Activated CD4-positive, alpha-beta T cell treated with anti-CD3 and anti-CD28 coated beads, Interleukin-2, Interleukin-4, amounts not matched to agents 100 ng/mL and 50 ng/mL, durations not matched to agents 16 hours and 8 hours (primary cell): ENCODE measurements around the gene ELOVL6.
"Not testable (repeated sequence)": the region's sequence is repeated elsewhere in the genome, so short reads cannot be mapped to it uniquely, and the experiment has no call there.

Experiments
- DNase-seq: peaks from one replicate; pipeline ENCODE4 v3.0.0-alpha.2; 2020; ENCODE audit warnings: low spot score

The ELOVL6 gene

DNA sequence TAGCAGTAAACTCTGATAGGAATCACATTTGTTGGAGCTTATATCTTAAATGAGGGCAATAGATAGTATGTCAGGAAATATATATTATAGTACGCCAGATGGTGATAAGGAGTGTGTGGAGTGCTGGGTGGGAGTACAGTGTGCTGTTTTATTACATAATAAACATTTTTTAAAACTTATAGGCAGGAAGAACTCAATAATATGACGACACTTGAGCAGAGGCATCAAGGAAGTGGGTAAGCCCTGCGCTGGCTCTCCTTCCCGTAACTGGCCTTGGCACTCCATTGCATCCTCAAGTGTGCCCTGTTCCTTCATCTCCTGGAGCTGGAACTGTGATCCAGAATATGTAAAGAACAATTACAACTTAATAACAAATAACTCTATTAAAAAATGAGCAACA lies 123.8 kb downstream of the ELOVL6 start:
- no peak for DNase-seq

DNA sequence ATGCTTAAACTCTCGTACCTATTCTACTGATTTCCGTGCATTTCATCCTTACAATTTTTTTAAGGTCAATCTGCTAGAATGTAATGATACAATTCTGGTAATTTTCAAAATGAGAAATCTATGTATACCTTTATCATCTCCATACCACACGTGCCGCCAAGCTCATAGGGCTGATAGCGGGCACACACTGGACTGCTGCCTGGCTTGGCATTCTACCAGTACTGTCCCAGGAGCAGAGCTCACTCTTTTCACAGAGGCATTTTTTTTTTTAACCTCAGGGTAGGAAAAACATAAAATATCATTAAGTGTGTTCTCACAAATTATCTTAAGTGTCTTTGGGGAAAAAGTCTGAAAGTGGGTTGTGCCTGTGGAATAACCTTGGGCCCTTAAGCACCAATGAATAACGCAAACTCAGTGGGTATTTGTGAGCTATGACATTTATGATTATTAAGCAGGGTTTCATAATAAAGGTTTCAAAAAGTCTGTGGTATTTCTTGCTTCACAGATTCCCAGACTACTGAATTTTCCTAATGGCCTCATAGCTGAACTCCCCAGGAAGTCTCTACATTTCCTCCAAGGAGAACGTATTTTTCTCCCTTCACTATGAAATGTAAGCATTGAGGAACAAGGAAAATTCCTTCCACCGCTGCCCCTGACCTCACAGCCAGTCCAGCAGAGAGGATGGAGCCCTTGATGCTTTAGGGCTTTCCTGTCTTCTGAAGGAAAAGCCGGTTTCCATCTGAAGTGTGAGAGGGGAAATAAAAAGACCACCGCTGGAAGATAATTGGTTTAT lies 125.2 kb downstream of the ELOVL6 start:
- DNase-seq: no peak

DNA sequence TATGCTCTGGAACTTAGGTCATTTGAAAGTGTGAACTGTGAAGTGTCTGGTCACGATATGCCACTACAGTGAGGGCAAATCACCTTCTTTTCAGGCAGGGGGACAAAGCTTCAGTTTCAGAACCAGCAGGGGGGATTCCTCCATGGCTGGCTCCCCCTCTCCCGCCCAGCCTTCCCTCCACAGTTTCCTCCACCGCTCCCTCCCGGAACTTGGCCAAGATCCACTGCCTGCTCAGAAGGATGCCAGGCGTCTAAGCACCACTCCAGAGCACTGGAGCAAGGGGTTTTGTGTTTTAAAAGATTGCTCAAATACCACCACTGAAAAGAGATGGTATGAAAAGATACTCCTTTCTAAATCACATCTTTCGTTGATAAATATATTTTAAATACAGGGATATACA lies 126.9 kb downstream of the ELOVL6 start:
- no peak for DNase-seq

DNA sequence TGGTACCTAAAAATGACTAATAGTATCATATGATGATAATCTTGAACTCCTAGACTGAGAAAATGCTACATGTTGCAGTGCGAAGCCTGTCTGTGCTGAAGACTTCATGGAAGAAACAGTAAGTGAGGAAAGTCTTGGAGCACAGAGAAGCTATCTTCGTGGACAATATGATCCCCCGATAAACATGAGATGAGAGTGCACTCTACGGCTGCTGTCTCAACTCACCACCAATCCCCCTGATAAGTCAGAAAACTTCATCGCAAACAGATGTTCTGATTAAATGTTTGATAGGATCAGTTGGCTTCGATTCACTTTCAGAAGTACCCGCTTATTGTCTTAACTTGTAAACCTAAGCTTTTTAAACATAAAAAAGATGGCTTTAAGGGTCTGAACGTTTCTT lies 130.2 kb downstream of the ELOVL6 start:
- DNase-seq: no peak

DNA sequence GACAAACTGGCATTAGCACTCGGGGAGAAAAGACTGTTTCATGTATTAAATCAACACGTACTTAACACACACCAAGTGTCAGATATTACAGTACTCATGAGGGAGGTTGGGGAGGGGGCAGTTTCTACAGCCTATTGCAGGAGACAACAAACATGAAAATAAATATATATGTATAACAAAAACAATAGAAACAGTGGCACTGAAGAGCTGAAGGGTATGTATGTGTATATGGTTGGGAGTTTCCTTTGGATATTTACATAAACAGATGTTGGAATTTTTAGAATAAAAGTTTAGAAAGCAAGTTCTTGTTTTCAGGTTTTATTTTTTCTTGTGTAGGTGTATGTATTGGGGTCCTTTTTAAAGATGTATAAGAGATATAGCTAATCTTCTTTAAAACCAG lies 133.5 kb downstream of the ELOVL6 start:
- DNase-seq: no peak

DNA sequence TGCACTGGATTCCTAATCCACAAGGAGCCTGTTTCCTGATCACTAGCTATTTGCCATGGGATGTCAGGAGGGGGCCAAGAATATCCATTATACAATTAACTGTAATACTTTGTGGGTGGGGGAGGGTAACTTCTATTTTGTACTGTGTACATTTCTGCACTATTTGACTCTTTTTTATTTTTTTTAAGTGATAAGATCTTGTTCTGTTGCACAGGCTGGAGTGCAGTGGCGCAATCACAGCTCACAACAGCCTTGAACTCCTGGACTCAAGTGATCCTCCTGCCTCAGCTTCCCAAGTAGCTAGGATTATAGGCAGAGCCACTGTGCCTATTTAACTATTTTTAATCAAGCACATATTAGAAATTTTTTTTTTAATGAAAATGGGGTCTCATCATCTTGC lies 134.1 kb downstream of the ELOVL6 start:
- no peak for DNase-seq

DNA sequence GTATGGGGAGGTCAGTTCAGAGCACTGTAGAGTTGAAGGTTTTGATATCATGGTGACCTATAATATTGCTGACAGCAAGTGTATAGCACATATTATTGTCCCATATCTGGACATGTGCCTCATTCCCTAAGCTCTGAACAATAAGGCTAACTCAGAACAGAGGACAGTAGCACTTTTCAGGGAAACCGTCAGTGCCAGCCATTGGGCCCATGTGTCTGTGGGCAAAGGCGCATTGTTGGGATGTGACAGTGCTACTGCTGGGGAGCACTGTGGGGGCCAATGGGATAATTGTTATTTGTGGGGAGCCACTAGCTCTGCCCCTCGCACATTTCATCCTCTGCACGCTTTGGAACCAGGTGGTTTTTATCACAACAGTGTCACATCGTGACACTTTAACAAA lies 136.2 kb downstream of the ELOVL6 start:
- DNase-seq: no peak

DNA sequence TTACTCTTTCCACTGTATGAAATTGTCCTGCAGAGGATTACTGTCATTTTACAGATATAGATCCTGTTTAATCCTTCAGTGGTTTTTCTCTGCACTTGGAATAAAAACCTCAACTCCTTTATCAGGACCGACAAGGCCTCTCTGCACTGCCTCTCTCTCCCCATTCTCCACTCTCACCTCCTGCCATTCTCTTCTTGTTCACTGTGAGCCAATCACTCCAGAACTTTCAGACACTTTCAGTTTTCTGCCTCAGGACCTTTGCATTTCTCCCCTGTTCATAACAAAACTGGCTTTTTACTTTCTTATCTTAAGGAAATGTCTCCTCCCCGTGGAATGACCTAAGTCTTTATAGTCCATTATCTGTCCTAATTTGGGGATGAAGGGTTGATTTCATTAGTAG lies 137.3 kb downstream of the ELOVL6 start:
- DNase-seq: no peak

DNA sequence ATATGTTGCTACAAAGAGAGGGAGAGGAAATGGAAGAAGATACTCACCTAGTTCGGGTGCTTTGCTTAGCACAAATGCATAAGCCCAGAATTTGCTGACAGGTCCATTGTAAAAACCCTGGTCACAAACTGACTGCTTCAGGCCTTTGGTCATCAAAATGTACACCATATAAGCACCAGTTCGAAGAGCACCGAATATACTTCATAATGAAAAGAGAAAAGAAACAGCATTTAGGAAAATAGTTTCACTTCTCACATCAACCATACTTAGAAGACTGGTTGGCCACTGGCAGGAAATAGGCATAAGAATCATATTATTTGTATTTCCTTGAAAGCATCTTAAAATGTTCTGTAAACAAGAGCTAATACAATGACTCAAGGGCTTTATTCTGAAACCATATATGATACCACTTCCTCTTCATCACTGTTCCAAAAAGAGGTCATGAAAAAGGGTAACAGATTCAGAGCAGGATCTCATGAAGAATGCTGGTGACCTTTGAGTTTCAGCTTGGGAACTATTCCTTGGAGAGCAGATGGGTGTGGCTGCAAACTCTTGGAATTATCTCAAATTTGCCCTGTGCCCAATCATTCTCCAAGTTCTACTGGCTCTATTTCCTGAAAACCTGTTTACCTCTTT lies 138.7 kb downstream of the ELOVL6 start:
- DNase-seq: peak; percentile 36

DNA sequence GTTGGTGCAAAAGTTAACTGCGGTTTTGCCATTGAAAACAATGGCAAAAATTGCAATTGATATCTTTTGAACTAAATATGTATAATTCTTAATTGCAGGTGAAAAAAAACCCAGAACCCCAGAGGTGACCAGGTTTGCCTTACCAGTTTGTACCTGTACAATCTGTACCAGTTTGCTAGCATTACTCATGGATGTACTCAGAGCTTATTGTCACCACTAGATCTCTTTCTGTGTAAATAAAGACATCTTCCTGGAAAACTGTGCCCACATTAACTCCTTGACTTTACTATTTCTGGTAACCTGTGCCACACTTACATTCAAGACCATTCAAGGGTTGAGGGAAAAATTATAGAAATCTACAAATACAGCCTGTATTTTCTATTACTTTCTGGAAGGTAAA lies 139.7 kb downstream of the ELOVL6 start:
- DNase-seq: no peak

DNA sequence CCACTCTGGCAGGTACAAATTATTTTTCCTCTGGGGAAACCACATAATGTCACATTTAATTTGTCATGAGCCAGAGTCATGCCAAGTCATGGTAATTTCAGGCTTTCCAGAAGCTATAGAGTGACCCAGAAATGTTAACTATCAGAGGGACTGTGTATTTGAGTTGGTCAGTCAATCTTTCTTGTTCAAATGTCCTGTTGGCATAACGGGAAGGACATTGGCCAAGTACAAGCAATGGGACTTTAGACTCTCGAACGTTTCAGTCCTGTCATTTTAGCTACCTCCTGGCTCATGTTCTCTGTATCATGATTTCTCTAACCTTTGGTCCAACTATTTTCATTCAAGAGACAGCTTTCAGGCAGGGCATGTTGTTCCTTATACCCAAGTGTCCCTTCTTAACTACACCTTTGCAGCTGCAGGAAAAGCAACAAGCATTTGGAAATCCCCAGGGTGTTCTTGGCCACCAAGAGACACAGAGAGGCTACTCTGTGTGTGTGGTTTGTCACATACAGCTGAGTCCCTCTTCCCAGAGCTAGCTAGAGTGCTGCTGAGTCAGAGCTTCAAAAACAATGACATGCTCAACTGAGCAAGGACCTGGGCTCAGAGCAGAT lies 143.2 kb downstream of the ELOVL6 start:
- DNase-seq: peak; percentile 53

DNA sequence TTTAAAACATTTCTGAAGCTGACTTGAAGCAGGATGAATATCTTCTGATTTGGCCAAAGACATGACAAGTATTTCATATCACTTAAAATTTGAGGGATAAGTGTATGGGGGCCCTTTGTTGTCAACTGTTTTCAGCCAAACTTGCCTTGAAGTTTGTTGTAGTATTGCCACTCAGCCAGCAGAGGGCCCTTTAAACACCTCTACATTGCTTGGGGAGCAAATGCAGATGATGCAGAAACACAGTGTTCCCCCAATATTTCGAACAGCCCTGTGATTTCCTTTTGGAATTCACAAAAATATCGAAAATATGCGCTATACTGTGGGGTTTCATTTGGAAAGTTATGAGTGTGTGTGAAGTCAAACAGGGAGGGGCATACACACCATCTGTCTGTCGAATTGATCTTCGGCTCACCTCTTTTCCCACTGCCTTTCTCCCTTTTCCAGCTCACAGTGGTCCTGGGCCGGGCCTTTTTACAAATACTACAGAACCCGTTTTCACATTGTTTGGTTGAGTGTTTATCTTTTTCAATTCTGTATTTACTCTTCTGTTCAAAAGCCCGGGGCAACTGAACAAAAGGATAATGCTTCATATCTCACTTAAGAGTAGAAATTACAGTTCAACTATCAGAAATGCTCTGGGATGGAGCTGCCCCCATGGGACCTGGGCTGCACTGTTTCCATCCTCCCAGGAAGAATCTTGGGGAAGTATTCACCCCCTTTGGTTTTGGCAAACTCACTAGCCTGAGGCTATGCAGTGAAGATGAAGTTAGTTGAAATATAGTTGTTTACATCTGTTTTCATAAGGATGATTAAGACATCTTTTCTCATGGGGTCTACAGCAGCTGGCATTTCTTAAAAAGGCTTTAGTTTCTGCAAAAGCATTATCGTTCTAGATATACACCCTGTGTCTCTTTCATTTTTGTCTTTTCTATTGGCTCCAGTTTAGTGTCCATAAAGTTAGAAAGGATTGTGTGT lies 148.2 kb downstream of the ELOVL6 start:
- peak; percentile 56 for DNase-seq

DNA sequence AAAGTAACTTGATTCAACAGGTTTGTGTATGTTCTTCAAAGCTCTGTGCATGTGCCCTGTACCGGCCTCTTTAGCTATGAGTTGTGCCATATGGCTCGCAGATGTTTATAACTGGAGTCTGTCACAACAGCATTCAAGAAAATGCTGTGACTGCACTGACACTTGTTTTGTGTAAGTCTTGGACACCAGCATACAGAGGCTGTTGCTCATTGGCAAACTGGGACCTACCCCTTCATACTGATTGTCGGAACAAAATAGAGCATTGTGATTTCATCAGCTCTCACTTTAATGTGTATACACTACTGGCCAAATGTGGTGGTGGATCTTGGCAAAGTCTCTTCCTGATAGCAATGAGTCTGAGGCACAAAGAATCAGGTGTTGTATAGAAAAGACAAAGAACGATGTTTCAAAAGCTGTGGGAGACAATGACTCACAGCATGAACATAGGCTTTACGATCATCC lies 151.8 kb downstream of the ELOVL6 start:
- no peak for DNase-seq

DNA sequence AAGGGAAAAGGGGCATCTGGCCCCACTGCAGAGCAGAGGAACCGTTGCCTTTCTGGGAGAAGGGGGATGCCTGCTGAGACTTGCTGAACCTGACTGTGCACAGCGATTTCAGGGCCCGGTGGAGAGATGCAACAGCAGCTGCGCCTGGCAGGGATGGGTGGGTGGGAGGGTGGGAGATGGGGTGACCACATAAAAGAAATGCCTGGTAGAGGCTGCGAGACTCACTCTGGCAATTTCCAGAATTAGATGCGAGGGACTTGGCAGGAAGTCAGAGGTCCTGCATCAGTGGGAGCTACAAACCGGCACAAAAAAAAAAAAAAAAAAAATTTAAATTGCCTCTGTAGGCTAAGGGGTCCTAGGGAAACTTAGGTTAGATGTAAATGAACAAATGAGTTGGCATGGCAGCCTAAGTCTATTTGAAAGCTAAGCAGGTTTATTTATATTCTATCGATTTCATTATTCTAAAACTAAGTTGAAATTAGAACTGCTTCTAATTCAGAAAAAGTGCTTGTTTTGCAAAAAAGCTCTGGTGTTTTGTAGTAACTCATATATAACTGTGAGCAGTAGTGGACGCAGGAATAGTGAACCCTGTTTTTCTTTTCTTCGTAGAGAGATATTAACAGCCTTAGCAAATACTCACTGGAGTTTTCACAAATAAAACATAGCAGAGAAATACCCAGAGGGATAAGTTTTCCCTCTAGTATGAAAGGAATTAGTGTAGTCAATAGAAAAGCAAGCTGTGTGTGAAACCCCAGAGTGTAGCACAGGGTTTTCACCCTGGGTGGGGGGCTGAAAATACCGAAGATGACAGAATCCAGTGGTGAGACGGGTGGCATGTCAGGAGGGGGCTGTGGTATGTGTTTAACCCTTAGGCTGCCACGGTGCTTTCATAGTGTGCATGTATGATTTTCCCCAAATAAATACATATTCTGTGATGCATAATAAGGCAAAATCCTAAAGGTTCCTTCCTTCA lies 155.6 kb downstream of the ELOVL6 start:
- DNase-seq: no peak

DNA sequence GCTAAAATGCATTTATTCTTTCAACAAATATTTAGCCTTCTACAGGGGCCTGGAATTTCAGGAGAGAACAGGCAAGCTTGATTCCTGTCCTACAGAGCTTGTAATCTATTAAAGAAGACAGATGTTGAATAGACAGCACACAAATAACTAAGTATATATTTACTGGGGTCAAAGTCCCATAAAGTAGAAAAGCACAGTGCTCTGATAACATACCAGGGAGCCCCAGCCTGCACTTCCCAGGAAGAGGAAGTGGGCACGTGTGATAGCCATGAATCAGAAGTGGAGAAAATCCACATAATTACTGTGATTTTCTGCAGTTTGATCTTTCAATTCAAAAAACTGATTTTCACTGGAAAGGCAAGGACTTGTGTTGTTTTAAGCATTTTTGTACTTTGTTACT lies 156.7 kb downstream of the ELOVL6 start:
- no peak for DNase-seq

DNA sequence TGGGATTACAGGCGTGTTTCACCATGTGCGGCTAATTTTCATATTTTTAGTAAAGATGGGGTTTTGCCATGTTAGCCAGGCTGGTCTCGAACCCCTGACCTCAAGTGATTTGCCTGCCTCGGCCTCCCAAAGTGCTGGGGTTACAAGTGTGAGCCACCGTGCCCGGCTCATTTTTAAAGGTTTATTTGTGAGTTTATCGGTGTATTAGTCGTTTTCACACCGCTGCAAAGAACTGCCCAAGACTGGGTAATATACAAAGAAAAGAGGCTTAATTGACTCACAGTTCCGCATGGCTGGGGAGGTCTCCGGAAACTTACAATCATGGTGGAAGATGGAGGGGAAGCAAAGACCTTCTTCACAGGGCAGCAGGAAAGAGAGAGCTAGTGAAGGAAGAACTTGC lies 159.3 kb downstream of the ELOVL6 start:
- not testable (repeated sequence) for DNase-seq

DNA sequence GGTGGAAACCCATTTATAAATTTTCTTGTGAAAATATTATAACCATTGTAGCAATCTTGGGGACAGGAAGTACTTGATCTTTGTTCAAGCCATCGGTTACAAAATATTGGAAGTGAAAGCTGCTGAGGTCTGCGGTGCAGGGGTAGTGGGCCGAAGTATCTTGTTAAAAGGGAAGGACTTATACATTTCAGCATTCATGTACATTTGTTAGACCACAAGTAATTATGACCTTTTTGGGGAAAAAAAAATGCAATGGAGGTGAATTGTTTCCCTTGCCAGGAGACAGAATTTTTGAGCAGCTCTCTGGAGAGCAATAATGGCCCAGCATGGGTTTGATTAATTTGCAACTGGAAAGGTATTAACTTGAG lies 164.4 kb downstream of the ELOVL6 start:
- DNase-seq: no peak

DNA sequence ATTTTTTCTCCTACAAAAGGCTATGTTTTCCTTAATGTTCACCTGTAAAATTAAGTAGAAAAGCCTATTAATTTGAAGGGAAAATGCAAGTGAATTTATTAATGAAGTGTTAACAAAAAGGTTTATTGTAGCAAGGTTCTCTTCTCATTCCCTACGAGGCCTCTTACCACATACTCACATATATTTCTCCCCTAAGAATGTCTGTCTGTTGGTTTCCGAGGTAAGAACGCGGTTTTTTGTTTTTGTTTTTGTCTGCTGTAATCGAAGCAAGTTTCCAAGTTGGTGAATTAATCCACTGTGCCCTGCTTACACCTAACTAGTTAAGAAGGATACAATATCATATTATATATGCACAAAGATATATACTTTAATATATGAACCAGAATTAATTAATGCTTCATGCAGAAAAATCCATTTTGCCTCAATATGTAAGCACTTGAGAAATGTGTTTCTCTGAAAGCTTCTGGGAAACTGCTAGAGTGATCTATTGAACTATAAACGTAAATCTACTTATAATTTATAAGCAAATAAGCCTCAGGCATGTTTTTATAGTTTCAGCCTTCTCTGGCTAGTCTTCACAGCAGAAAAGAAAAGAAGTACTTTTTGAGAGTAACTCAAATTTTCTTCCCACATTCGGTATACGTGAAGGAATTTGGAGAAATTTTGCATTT lies 164.9 kb downstream of the ELOVL6 start:
- DNase-seq: no peak

DNA sequence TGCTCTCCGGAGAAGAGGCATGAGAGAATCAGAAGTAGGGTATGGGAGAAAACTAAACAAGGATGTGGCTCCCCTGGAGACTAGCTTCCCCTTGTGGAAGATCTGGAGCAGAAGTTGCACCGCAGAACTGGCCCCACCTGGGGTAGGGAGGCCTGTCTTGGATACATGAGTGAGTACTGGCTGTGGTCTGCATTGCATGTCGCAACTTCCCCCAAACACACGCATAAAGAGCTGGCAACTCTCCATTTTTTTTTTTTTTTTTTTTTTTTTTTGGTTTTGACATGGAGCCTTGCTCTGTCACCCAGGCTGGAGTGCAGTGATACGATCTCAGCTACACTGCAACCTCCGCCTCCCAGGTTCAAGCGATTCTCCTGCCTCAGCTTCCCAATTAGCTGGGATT lies 165.8 kb downstream of the ELOVL6 start:
- no peak for DNase-seq

DNA sequence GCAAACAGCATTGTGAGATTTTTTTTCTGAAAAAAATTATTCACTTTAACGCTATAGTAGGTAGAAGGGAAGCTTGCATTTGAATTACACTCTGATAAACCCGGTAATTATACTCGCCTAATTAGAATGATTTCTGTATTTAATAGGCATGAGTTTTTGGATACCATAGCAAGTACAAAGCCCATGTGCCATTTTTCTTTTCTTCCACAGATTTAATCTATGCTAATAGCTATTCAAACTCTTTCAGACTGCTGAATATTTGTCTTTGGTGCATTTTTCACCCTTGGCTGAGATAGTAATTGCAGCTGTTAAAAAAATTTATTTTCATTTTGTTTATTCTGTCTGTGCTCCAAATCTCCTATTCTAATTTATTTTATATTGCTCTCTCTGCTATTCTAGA lies 172.7 kb downstream of the ELOVL6 start:
- no peak for DNase-seq
